Epithelial cell of proximal tubule (primary cell): ENCODE results near the gene SLC7A1. TPM values are rescaled to one million over a fixed set of nuclear protein-coding genes. Genes with fewer than 3 reads are reported as not detected.

Source experiments
- DNase-seq: peaks from one replicate; pipeline ENCODE4 v3.0.0-alpha.2; 2011; ENCODE audit warnings: low read depth
- H3K4me3 ChIP-seq: 2 replicates; pipeline ENCODE4 v1.5.1; 2011; ENCODE audit warnings: low read depth, mild to moderate bottlenecking, low read length
- total RNA-seq: library from RNA; depleted of rRNA; stranded (reverse); fragments of >200 nt; gene quantifications from 2 replicates; pipeline ENCODE4 v1.2.3, GENCODE V29; 2015
- TF ChIP-seq, protein P1 (sequence below): conservative IDR thresholded peaks from 2 replicates; pipeline ENCODE4 v1.5.1; 2012; ENCODE audit warnings: low read depth, mild to moderate bottlenecking, low read length

The SLC7A1 gene
- total RNA-seq, 1 donor from 2014 or later, result 48.5 TPM

DNA sequence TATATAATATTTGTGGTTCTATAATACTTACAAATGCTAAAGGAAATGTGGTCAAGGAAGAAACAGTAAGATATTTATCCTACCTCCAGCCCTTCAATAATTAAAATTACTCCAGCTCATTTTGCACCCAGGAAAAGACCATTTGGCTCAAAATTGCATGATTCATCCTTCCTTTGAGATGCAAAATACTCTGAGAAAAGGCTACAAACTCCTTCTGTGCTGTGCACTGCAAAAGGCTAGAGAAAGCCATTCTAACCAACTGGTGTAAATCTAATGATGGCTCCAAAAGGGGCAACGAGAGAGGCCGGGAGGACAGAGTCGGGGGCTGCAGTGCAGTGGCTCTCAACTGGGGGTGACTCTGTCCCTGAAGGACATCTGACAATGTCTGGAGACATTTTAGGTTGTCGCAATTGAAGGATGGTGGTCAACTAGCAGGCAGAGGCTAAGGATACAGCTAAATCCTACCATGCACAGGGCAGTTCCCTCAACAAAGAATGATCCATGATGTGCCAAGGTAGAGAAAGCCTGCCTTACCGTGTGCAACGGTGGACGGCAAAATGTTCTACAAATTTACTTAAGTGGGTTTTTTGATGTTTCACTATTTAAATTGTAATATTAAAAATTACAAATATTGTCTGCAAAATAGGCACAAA lies 32.6 kb downstream of the SLC7A1 start:
- DNase-seq, result no peak
- TF ChIP-seq, protein P1, sequence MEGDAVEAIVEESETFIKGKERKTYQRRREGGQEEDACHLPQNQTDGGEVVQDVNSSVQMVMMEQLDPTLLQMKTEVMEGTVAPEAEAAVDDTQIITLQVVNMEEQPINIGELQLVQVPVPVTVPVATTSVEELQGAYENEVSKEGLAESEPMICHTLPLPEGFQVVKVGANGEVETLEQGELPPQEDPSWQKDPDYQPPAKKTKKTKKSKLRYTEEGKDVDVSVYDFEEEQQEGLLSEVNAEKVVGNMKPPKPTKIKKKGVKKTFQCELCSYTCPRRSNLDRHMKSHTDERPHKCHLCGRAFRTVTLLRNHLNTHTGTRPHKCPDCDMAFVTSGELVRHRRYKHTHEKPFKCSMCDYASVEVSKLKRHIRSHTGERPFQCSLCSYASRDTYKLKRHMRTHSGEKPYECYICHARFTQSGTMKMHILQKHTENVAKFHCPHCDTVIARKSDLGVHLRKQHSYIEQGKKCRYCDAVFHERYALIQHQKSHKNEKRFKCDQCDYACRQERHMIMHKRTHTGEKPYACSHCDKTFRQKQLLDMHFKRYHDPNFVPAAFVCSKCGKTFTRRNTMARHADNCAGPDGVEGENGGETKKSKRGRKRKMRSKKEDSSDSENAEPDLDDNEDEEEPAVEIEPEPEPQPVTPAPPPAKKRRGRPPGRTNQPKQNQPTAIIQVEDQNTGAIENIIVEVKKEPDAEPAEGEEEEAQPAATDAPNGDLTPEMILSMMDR, result no peak

DNA sequence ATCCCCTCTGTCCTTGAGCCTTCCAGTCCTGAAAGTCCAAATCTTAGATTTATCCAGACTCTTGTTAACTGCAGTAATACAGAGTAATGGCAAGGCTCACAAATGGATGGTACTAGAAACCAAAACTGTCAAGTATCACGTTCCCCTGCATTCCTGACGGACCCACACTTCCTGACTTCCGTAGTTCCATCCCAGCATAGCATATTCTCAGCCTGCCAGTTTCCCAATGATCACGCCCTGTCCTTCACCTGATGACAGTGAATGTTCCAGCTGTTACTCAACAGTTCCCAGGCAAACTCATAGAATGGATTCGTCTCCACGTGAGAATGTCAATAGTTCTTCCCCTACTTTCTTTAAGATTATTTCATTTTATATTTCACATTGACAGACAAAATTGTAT lies 33.6 kb downstream of the SLC7A1 start:
- DNase-seq, result no peak
- H3K4me3 ChIP-seq, result no peak overlapping the region
- TF ChIP-seq, protein P1, result no peak

More for the DNA sequence above, 32.6 kb downstream of the SLC7A1 start:
- H3K4me3 ChIP-seq, result no peak overlapping the region

DNA sequence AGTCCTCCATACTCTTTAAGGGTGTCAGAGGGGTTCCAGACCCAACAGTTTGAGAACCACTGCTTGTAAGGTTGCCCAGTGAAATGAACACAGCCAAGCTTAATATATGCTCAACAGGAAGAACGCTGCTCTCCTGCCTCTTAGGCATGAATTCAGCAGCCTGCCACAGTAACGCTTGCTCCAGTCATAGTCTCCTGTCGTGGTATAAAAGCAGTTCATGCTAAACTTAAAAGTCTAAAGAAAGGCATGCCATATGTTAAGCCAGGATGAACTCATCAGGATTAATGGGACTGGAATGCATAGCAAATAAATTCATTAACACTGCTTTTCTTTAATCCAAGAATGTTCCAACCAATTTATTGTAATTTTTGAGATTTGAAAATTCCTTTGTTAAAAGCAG lies 38.7 kb downstream of the SLC7A1 start:
- H3K4me3 ChIP-seq, result no peak overlapping the region
- TF ChIP-seq, protein P1, result no peak
- DNase-seq, result no peak

DNA sequence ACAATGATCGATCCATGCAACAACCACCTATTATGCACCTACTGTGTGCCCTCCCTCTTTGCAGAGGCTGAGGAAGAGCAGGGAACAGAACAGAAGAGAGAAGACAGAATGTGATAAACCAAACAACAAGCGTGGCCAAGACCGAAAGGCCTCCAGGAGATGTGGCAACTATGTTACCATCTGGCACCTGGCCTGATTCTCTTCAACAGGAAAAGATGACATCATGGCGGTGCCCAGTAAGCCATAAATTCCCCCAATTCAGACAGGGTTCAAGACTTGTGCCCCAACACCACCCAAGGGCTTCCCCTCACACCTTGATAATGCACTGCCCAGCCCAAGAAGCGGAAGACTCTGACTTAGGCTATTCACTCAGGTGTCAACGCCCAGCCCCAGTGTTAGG lies 44.3 kb downstream of the SLC7A1 start:
- TF ChIP-seq, protein P1, result no peak
- no peak for DNase-seq

DNA sequence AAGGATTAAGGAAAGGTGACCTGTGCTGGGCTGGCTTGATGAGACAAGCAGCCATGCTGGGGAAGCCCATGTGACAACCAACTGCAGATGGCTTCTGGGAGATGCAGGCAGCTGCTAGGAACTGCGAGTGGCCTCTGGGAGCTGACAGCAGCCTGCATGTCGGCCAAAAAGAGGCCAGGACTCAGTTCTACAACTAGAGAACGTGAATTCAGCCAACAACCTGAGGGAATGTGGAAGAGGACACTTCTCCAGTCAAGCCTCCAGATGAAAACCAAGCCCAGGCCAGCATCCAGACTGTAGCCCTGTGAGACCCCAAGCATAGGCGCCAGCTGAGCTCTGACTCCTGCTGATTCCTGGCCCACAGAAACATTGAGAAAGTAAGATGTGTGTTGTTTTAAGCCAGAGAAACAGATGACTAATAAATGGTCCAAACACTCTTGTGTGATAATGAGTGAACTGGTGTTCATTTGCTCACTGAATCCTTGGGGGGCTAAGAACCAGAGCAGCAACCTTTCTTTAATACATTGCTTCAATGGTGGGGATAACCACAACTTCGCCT lies 45.0 kb downstream of the SLC7A1 start:
- no peak for DNase-seq
- TF ChIP-seq, protein P1, result no peak
- no peak overlapping the region for H3K4me3 ChIP-seq

More for the DNA sequence above, 44.3 kb downstream of the SLC7A1 start:
- H3K4me3 ChIP-seq, result no peak overlapping the region

DNA sequence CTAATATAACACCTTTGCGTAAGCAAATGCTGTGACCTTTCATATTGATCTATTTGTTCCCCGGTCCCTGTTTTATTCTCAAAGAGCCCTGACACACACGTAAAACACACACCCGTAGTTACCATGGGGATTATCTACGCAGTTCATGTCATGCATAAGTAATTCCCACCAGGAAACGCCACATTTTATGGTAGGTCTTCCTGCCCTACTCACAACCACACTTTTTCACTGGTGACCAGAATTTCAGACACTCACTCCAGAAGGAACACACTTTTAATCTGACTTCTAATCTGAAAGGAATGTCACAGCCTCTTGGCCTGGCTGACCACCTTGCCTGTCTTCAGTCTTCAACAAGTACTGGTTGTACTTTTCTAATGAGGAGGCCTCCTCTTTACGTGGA lies 46.8 kb downstream of the SLC7A1 start:
- no peak overlapping the region for H3K4me3 ChIP-seq
- DNase-seq, result no peak
- TF ChIP-seq, protein P1, result no peak

DNA sequence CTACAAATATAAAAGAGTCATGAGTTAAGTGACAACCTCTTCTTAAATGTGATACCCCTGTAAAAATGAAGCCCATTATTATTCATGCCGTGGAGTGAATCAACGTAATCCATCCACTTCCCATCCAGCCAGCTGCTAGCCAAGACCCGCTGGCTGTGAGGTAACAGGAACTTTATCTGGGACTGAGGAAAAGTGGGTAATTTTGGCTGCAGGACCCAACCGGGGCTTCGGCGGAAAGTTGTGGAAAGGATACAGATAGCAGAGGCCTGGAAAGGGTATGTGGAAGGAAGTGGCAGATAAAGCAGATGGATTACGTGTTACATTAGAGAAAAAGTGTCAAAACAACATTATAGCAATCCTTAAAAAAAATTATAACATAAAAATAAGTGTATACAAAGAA lies 48.3 kb downstream of the SLC7A1 start:
- no peak overlapping the region for H3K4me3 ChIP-seq
- TF ChIP-seq, protein P1, result no peak
- DNase-seq, result no peak
